GM19467 (cell line): Measurements from ENCODE around the gene LIN54.
"Not testable (repeated sequence)": the region's sequence is repeated elsewhere in the genome, so short reads cannot be mapped to it uniquely, and the experiment has no call there.

Experiments used
- ATAC-seq: cut with Tn5 transposase; IDR thresholded peaks from one replicate; pipeline ENCODE4 v1.9.1; 2021; ENCODE audit warnings: mild to moderate bottlenecking, moderate library complexity; ENCODE audit not compliant: unreplicated experiment

LIN54 gene

GRCh38 chr4:83010522-83011318 lies at the start of gene LIN54:
Gene LIN54 (minus strand): TSS chr4:83010823. CDS start chr4:82984844, 25,979 bp downstream.
- ATAC-seq: peak; percentile 42

GRCh38 chr4:83054928-83055327 lies 44.3 kb upstream of the LIN54 start:
- ATAC-seq: no peak

- ATAC-seq: not testable (repeated sequence)
These were observed 38.2 kb upstream of the LIN54 start for GRCh38 chr4:83048781-83049180.

- no peak for ATAC-seq
These were observed 36.3 kb upstream of the LIN54 start for GRCh38 chr4:83046693-83047473.

GRCh38 chr4:83043801-83044407 lies 33.3 kb upstream of the LIN54 start:
- no peak for ATAC-seq

GRCh38 chr4:83043157-83043556 lies 32.5 kb upstream of the LIN54 start:
- ATAC-seq: not testable (repeated sequence)

GRCh38 chr4:83040269-83040668 lies 29.6 kb upstream of the LIN54 start:
- ATAC-seq: no peak

GRCh38 chr4:83036991-83037665 lies 26.5 kb upstream of the LIN54 start:
- no peak for ATAC-seq

- peak; percentile 99 for ATAC-seq
These were observed 24.2 kb upstream of the LIN54 start, which contains the start of gene COPS4 for GRCh38 chr4:83034630-83035494. Gene COPS4 (plus strand): TSS chr4:83035183. CDS start chr4:83035225, 42 bp downstream.

- no peak for ATAC-seq
These were observed 19.1 kb upstream of the LIN54 start for GRCh38 chr4:83029688-83030087.

GRCh38 chr4:83028976-83029375 lies 18.4 kb upstream of the LIN54 start:
- no peak for ATAC-seq

- ATAC-seq: no peak
These were observed 14.9 kb upstream of the LIN54 start for GRCh38 chr4:83025563-83025962.

- ATAC-seq: no peak
These were observed 13.6 kb upstream of the LIN54 start for GRCh38 chr4:83024233-83024632.

GRCh38 chr4:83023599-83023998 lies 13.0 kb upstream of the LIN54 start:
- not testable (repeated sequence) for ATAC-seq

GRCh38 chr4:83022724-83023450 lies 12.3 kb upstream of the LIN54 start:
- ATAC-seq: no peak

GRCh38 chr4:83019794-83020494 lies 9.3 kb upstream of the LIN54 start:
- ATAC-seq: no peak

GRCh38 chr4:83013902-83014301 lies 3.3 kb upstream of the LIN54 start:
- no peak for ATAC-seq

- no peak for ATAC-seq
These were observed 2.8 kb upstream of the LIN54 start for GRCh38 chr4:83013420-83013867.
